ENCODE measurements around the gene SERPINA4.

Gene SERPINA4

DNA sequence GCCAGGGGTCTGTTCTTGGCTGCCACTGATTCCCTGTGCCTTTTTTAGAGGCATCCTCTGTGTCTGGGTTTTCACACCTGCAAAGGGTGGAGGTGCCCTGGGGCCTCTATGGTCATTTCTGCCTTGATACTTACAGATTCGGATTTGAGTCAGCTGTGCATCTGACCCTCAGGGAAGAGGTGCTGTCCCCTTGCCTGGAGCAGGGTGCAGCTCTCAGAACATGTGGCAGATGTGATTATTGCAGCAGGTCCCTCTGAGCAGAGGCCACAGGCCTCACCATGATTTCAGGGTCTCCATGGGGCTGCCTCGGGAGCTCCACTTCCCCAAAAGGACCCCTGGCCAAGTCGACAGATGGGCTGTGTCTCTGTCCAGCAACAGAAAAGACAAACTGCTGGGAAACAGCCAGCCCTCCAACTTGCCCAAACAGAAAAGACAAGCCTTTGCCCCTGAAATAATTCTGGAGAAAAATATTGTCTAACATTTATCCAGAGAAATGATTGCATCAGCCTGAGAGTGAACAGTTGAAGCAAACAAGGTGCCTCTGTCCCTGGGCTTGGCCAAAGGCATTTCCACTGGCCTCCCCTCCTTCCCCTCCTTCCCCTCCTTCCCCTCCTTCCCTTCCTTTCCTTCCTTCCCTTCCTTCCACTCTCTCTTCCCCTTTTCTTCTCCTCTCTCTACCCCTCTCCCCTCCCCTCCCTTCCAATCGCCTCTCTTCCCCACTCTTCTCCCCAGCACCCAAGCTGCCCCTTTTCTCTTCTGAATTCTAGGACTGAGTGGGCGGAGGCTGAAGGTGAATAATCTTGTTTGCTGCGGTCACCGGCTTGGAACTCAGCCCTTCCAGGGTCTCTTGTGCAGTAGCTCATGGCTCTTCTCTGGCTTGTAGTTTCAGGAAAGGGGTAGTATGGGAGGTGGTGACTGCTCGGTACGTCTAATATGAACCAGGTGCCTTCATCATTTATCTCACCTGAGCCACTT is 51.6 kb downstream of the SERPINA4 start:
- in situ Hi-C loops (cut with HindIII; ENCODE audit: low sequenced_read_pairs), result no loop called here

DNA sequence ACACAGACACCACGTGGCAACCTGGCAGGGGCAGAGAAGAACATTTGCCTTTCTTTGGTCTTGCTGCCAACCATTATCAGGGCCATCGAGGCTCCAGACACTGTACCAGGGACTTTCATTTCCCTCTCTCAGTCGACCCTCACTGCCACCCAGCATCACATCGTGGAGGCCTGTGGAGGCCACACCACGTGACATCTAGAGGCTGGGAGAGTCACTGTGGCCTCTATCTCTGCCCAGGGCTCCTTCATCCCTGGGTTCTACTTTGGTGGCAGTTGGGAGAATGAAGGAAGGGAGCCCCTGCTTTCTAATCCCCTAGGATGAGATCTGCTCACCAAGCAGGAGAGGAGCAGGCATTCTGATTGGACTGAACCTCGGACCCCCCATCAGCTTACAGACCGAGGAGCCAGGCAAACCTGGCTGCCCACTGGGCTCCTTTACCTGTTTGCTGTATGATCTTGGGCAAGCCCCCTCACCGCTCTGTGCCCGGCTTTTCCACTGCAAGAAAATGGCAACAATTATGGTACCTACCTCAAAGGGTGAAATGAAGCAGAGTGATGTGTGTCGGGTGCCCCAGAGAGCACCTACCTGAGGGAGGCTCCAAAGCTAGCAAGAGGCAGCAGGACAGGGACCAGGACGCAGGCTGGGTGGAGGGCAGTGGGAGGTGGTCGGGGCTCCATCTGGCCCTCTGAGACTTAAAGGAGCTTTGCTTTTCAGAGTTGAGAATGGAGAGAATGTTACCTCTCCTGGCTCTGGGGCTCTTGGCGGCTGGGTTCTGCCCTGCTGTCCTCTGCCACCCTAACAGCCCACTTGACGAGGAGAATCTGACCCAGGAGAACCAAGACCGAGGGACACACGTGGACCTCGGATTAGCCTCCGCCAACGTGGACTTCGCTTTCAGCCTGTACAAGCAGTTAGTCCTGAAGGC is 52.7 kb downstream of the SERPINA4 start:
- in situ Hi-C loops (cut with HindIII; ENCODE audit: low sequenced_read_pairs), result no loop called here

DNA sequence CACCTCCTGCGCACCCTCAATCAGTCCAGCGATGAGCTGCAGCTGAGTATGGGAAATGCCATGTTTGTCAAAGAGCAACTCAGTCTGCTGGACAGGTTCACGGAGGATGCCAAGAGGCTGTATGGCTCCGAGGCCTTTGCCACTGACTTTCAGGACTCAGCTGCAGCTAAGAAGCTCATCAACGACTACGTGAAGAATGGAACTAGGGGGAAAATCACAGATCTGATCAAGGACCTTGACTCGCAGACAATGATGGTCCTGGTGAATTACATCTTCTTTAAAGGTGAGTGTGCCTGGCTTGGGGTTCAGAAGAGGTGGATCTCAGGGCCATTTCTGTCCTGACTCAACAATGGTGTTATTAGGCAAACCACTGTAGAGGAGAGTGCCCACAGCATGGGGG is 53.6 kb downstream of the SERPINA4 start:
- in situ Hi-C loops (cut with HindIII; ENCODE audit: low sequenced_read_pairs), result no loop called here

DNA sequence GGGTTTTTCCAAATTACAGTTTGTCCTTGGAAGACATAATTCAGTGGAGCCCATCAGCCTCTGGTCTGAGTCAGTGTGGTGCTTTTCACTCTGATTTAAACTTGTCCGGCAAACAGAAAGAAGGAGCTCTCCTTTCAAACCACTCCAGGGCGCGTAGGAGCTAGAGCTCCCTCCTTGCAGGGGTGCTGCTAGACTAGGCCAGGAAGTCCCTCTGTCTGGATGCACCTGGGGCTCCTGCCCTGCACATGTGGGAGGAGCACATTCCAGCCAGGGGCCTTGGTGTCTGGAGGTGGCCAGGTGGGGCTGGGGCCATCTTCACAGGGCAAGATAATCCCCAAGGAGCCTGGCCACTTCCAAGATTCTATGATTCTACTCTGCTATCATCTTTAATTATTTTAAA is 54.0 kb downstream of the SERPINA4 start:
- in situ Hi-C loops (cut with HindIII; ENCODE audit: low sequenced_read_pairs), result no loop called here

DNA sequence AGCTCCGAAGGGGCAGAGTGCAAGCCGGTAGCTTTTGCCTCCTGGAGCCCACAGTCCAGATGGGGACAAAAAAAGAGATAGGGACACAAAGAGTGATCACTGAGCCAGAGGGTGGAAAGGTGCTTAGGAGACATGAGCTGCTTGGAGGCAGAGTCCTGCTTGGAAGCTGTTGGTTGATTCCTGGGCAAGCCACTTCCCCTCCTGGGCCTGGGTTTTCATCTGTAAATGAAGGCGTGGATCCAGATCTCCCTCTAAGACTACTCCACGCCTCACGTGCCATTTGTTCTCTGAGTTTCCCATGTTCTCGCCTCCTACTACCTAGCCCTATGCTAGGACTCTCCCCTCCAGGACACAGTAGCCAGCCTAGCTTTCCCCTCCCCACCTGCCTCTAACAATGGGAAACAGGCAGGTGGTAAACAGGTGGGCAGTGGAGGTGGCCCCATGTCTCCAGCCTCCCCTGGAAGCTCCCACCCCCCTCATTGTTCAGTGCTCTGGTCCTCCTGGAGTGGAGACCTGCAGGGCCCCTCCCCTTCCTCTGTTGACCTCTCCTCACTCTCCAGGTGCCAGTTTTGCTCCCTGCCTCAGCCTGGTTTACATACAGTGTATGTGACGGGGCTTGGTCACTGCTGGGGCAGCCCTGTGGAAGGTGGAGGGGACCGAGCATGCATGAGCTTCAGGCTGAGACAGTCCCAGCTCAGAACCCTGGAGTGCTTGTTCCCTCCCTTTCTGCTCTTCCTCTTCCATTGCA is 54.8 kb downstream of the SERPINA4 start:
- in situ Hi-C loops (cut with HindIII; ENCODE audit: low sequenced_read_pairs), result no loop called here

DNA sequence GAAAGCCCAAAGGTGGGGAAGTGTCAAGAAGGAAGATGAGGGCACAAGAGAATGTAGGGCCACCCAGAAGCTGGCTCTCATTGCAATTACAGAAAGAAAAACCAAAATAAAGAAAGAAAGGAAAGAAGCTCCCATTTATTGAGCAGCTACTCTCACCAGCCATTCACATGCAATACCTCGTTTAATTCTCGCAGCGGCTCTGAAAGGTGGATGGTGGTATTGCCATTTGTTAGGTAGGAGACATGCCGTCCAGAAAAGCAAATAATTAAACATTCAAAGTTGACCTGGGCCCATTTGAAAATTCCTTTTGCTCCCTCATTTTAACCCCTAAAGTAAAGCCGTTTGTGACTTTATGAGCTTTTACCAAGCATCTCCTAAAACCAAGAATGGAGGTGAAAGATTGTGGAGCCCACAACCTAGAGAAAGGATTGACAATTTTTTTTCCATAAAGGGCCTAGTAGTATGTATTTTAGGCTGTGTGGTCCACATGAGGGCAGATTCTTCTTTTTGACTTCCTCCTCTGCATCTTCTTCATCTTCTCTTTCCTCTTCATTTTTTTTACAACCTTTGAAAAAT is 56.2 kb downstream of the SERPINA4 start:
- in situ Hi-C loops (cut with HindIII; ENCODE audit: low sequenced_read_pairs), result no loop called here

DNA sequence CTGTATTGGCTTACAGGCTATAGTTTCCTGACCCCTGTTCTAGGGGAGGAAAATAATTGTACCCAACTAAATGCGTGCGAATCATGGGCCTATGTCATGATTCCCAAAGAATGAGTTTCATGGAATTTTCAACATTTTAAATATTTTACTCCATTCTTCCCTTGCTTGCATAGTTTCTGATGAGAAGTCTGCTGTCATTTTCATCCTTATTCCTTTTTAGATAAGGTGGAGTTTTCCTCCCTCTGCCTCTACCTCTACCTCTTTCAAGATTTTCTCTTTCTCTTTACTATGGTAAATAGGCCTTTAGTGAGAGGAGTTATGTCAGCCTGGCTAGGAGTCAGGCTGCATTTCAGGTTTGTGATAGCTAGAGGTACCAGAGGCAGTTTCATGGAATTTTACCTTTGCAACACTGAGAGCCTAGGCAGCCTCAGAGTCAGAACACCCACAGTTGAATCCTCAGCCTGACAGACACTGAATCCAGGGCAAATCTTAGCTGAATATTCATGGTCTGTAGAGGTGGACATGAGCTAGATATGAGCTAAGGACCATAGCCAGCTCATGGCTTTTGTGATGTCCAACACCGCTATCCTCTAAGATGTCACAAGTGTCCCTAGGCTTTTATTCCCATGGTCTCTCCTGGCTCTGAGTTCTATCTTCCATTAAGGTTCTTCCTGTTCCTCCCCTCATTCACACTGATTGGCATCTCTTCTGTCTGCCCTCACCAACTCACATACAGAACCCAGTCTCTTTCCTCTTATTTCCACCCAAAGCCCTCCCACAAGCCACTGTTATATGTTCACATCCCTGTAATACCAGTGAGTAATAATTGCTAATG is 57.0 kb downstream of the SERPINA4 start:
- in situ Hi-C loops (cut with HindIII; ENCODE audit: low sequenced_read_pairs), result no loop called here

DNA sequence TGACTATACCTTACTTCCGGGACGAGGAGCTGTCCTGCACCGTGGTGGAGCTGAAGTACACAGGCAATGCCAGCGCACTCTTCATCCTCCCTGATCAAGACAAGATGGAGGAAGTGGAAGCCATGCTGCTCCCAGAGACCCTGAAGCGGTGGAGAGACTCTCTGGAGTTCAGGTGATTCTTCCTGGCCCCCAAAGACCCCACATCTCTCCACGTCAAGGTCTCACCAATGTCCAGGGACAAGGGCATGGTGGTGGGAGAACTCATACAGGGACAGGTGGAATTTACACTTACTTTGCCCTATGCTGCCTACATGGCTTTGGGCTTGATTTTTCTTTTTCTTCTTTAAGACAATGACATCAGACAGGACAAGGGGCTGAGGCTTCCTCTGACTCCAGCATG is 58.1 kb downstream of the SERPINA4 start:
- in situ Hi-C loops (cut with HindIII; ENCODE audit: low sequenced_read_pairs), result no loop called here

Data from DLD1 (cell line).